H9 (cell line): Measurements from ENCODE around the gene TPSAB1. TPM values are rescaled to one million over a fixed set of nuclear protein-coding genes. Genes with fewer than 3 reads are reported as not detected.

Experiments
- DNase-seq: peaks from one replicate; pipeline ENCODE4 v3.0.0-alpha.2; 2017
- H2AFZ ChIP-seq: one replicate; pipeline ENCODE4 v1.6.1; 2013; ENCODE audit warnings: mild to moderate bottlenecking, low read length, control low read depth, moderate library complexity
- H2AK5ac ChIP-seq: 2 replicates; pipeline ENCODE4 v1.6.1; 2013; ENCODE audit warnings: low read length, control low read depth, mixed read lengths; ENCODE audit not compliant: insufficient read length
- H2BK120ac ChIP-seq: one replicate; pipeline ENCODE4 v1.6.1; 2013; ENCODE audit warnings: low read depth, mild to moderate bottlenecking, low read length, control low read depth, inconsistent platforms; ENCODE audit not compliant: poor library complexity, severe bottlenecking
- H2BK12ac ChIP-seq: 2 replicates; pipeline ENCODE4 v1.6.1; 2013; ENCODE audit warnings: low read length, control low read depth, mixed read lengths, low read depth; ENCODE audit not compliant: insufficient read length
- H2BK15ac ChIP-seq: 2 replicates; pipeline ENCODE4 v1.6.1; 2013; ENCODE audit warnings: low read depth, low read length, control low read depth
- H2BK20ac ChIP-seq: one replicate; pipeline ENCODE4 v1.6.1; 2013; ENCODE audit warnings: low read depth, mild to moderate bottlenecking, low read length, control low read depth, inconsistent platforms; ENCODE audit not compliant: poor library complexity, severe bottlenecking
- H2BK5ac ChIP-seq: 2 replicates; pipeline ENCODE4 v1.6.1; 2013; ENCODE audit warnings: low read length, control low read depth, mixed read lengths; ENCODE audit not compliant: insufficient read length
- H3K14ac ChIP-seq: 2 replicates; pipeline ENCODE4 v1.6.1; 2013; ENCODE audit warnings: low read length, control low read depth; ENCODE audit not compliant: insufficient read depth
- H3K18ac ChIP-seq: 2 replicates; pipeline ENCODE4 v1.6.1; 2013; ENCODE audit warnings: low read depth, mild to moderate bottlenecking, mixed read lengths, low read length, control low read depth; ENCODE audit not compliant: insufficient read length
- H3K23ac ChIP-seq: 2 replicates; pipeline ENCODE4 v1.6.1; 2013; ENCODE audit warnings: low read length, control low read depth, mixed read lengths, low read depth; ENCODE audit not compliant: insufficient read length
- H3K23me2 ChIP-seq: 2 replicates; pipeline ENCODE4 v1.6.1; 2013; ENCODE audit warnings: low read depth, mild to moderate bottlenecking, mixed read lengths, low read length, control low read depth; ENCODE audit not compliant: insufficient read length, poor library complexity, severe bottlenecking
- H3K27ac ChIP-seq: 2 replicates; pipeline ENCODE4 v1.5.1; 2013; ENCODE audit warnings: low read length, control low read depth, mixed read lengths, low read depth; ENCODE audit not compliant: insufficient read length
- H3K27me3 ChIP-seq: 2 replicates; pipeline ENCODE4 v1.6.1; 2013; ENCODE audit warnings: low read length, control low read depth, inconsistent platforms; ENCODE audit not compliant: insufficient read depth
- H3K4ac ChIP-seq: 2 replicates; pipeline ENCODE4 v1.6.1; 2013; ENCODE audit warnings: low read depth, mild to moderate bottlenecking, control low read depth, inconsistent platforms, low read length, moderate library complexity
- H3K4me1 ChIP-seq: 2 replicates; pipeline ENCODE4 v1.6.1; 2013; ENCODE audit warnings: low read length, control low read depth, inconsistent platforms; ENCODE audit not compliant: insufficient read depth
- H3K4me2 ChIP-seq: 2 replicates; pipeline ENCODE4 v1.6.1; 2013; ENCODE audit warnings: low read length, control low read depth, mixed read lengths; ENCODE audit not compliant: insufficient read length, insufficient read depth
- H3K56ac ChIP-seq: 2 replicates; pipeline ENCODE4 v1.6.1; 2013; ENCODE audit warnings: low read depth, mild to moderate bottlenecking, mixed read lengths, low read length, control low read depth; ENCODE audit not compliant: insufficient read length
- H3K79me1 ChIP-seq: 2 replicates; pipeline ENCODE4 v1.6.1; 2013; ENCODE audit warnings: low read depth, mild to moderate bottlenecking, moderate library complexity, low read length, control low read depth, inconsistent platforms; ENCODE audit not compliant: insufficient read depth, poor library complexity, severe bottlenecking
- H3K79me2 ChIP-seq: 2 replicates; pipeline ENCODE4 v1.6.1; 2013; ENCODE audit warnings: low read length, control low read depth, inconsistent platforms; ENCODE audit not compliant: insufficient read depth
- H3K9ac ChIP-seq: 2 replicates; pipeline ENCODE4 v1.6.1; 2013; ENCODE audit warnings: low read length, control low read depth, mixed read lengths; ENCODE audit not compliant: insufficient read length; ENCODE audit errors: extremely low read depth
- H3K9me3 ChIP-seq: one replicate; pipeline ENCODE4 v1.6.1; 2013; ENCODE audit warnings: low read depth, low read length, inconsistent platforms; ENCODE audit not compliant: control insufficient read depth
- H3T11ph ChIP-seq: one replicate; pipeline ENCODE4 v1.6.1; 2013; ENCODE audit warnings: mild to moderate bottlenecking, low read length, control low read depth, inconsistent platforms
- H4K20me1 ChIP-seq: one replicate; pipeline ENCODE4 v1.6.1; 2013; ENCODE audit not compliant: control insufficient read depth, insufficient read length, insufficient read depth
- H4K5ac ChIP-seq: 2 replicates; pipeline ENCODE4 v1.6.1; 2013; ENCODE audit warnings: low read depth, mild to moderate bottlenecking, mixed read lengths, low read length, control low read depth; ENCODE audit not compliant: insufficient read length
- H4K8ac ChIP-seq: replicated peaks from 2 replicates; pipeline ENCODE4 v1.6.1; 2013; ENCODE audit warnings: low read length, control low read depth, mixed read lengths, low read depth; ENCODE audit not compliant: insufficient read length
- H4K91ac ChIP-seq: 2 replicates; pipeline ENCODE4 v1.6.1; 2013; ENCODE audit warnings: low read depth, mild to moderate bottlenecking, moderate library complexity, mixed read lengths, low read length, control low read depth; ENCODE audit not compliant: insufficient read length
- H3K27ac Mint-ChIP-seq, 3 experiments: 2 replicates in 2 of 3; 3 replicates in 1 of 3; pipeline ENCODE4 v1.8.0; 2020 to 2021; ENCODE audit warnings: mixed read lengths in 3 of 3, mild to moderate bottlenecking in 1 of 3, moderate library complexity in 1 of 3
- H3K27me3 Mint-ChIP-seq: 2 replicates; pipeline ENCODE4 v1.8.0; 2021; ENCODE audit warnings: low read depth, mild to moderate bottlenecking, moderate library complexity, mixed read lengths
- H3K36me3 Mint-ChIP-seq, 3 experiments: 2 replicates in 2 of 3; 3 replicates in 1 of 3; pipeline ENCODE4 v1.8.0; 2020 to 2021; ENCODE audit warnings: low read depth in 3 of 3, mixed read lengths in 3 of 3; ENCODE audit not compliant: insufficient read depth in 1 of 3
- H3K4me1 Mint-ChIP-seq, 2 experiments: 2 replicates each; pipeline ENCODE4 v1.8.0; 2020; ENCODE audit warnings: mixed read lengths in 2 of 2
- H3K4me3 Mint-ChIP-seq, 2 experiments: 2 replicates in 1 of 2; 3 replicates in 1 of 2; pipeline ENCODE4 v1.8.0; 2020 to 2021; ENCODE audit warnings: mild to moderate bottlenecking in 2 of 2, mixed read lengths in 2 of 2, moderate library complexity in 1 of 2
- H3K9me3 Mint-ChIP-seq, 2 experiments: 2 replicates in 1 of 2; 3 replicates in 1 of 2; pipeline ENCODE4 v1.8.0; 2020; ENCODE audit warnings: mild to moderate bottlenecking in 2 of 2, mixed read lengths in 2 of 2, moderate library complexity in 1 of 2
- WGBS: extraction: QIAGEN DNeasy Blood & Tissue Kit; methylation state at CpG from one replicate; pipeline ENCODE4 v1.1.7; 2013; ENCODE audit warnings: missing lambda C conversion rate, low lambda C conversion rate, mixed read lengths; ENCODE audit not compliant: insufficient read length; ENCODE audit errors: extremely low coverage; 5-methylcytosine and 5-hydroxymethylcytosine counted together
- total RNA-seq: library from RNA; stranded (reverse); gene quantifications from 2 replicates; pipeline ENCODE4 v1.2.1, GENCODE V29; 2021
- TF ChIP-seq, protein P1 (sequence below): fragments of 200-600 bp; sonication (generic); conservative IDR thresholded peaks from 3 replicates; pipeline ENCODE4 v1.8.0; 2021; ENCODE audit warnings: antibody characterized with exemption, mild to moderate bottlenecking

The TPSAB1 gene
- total RNA-seq, 1 experiment from 2014 or later: not detected

DNA sequence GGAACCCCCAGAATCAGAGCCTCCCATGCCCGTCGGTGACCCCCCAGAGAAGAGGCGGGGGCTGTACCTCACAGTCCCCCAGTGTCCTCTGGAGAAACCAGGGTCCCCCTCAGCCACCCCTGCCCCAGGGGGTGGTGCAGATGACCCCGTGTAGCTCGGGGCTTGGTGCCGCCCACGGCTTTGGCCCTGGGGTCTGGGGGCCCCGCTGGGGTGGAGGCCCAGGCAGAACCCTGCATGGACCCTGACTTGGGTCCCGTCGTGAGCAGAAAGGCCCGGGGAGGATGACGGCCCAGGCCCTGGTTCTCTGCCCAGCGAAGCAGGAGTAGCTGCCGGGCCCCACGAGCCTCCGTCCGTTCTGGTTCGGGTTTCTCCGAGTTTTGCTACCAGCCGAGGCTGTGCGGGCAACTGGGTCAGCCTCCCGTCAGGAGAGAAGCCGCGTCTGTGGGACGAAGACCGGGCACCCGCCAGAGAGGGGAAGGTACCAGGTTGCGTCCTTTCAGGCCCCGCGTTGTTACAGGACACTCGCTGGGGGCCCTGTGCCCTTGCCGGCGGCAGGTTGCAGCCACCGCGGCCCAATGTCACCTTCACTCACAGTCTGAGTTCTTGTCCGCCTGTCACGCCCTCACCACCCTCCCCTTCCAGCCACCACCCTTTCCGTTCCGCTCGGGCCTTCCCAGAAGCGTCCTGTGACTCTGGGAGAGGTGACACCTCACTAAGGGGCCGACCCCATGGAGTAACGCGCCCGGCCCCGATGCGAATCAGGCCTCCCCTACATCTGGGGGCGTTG, 19.5 kb upstream of the TPSAB1 start:
- DNase-seq: no peak
- H3K9me3 Mint-ChIP-seq: peaks cover 0 to 3% of the 10 kb centered on the region in 2 experiments; a peak in 1 of 5 replicates
- Histone ChIP-seq H3K14ac (no peak overlapping the region), H3T11ph (no peak overlapping the region), H4K91ac (no peak overlapping the region), H4K8ac (no peak overlapping the region), H3K56ac (no peak overlapping the region), H3K23me2 (no peaks in the 10 kb centered on the region), H3K18ac (no peak overlapping the region), H3K9ac (no peak overlapping the region), H2BK120ac (no peak overlapping the region), H2BK5ac (no peak overlapping the region), H2BK15ac (no peak overlapping the region), H4K20me1 (peaks cover 3% of the 10 kb centered on the region), H2BK12ac (no peak overlapping the region), H2AK5ac (no peak overlapping the region), H2AFZ (no peak overlapping the region), H3K9me3 (no peaks in the 10 kb centered on the region), H3K4me2 (no peak overlapping the region), H3K4ac (no peak overlapping the region), H3K4me1 (no peaks in the 10 kb centered on the region), H2BK20ac (no peak overlapping the region), H3K27ac (no peak overlapping the region), H3K23ac (no peak overlapping the region), H3K79me2 (no peaks in the 10 kb centered on the region), H4K5ac (no peak overlapping the region), H3K79me1 (no peaks in the 10 kb centered on the region), H3K27me3 (no peaks in the 10 kb centered on the region)
- WGBS: no CpG with 5 or more reads among the region's 48 CpGs
- no peaks in the 10 kb centered on the region for H3K4me1 Mint-ChIP-seq
- no peak overlapping the region; a peak in 1 of 7 replicates for H3K27ac Mint-ChIP-seq
- 0 out of 2 replicates have a peak, but pooled peaks cover 3% of the 10 kb centered on the region for H3K27me3 Mint-ChIP-seq
- no peak overlapping the region for H3K4me3 Mint-ChIP-seq
- TF ChIP-seq, protein P1, sequence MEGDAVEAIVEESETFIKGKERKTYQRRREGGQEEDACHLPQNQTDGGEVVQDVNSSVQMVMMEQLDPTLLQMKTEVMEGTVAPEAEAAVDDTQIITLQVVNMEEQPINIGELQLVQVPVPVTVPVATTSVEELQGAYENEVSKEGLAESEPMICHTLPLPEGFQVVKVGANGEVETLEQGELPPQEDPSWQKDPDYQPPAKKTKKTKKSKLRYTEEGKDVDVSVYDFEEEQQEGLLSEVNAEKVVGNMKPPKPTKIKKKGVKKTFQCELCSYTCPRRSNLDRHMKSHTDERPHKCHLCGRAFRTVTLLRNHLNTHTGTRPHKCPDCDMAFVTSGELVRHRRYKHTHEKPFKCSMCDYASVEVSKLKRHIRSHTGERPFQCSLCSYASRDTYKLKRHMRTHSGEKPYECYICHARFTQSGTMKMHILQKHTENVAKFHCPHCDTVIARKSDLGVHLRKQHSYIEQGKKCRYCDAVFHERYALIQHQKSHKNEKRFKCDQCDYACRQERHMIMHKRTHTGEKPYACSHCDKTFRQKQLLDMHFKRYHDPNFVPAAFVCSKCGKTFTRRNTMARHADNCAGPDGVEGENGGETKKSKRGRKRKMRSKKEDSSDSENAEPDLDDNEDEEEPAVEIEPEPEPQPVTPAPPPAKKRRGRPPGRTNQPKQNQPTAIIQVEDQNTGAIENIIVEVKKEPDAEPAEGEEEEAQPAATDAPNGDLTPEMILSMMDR: no peak
- H3K36me3 Mint-ChIP-seq: peaks cover 7 to 19% (median 17%) of the 10 kb centered on the region in 3 experiments; a peak in 6 of 7 replicates
